AG08396 (cell line): ENCODE results near the gene TCF19.

ENCODE experiments used
- DNase-seq: peaks from one replicate; pipeline ENCODE4 v3.0.0; 2012; ENCODE audit warnings: low spot score, mixed read lengths

Gene TCF19

GRCh38 chr6:31210123-31210522, 51.7 kb downstream of the TCF19 start:
- no peak for DNase-seq

GRCh38 chr6:31210741-31211532, 52.5 kb downstream of the TCF19 start:
- DNase-seq: no peak
